ENCODE data around the gene CLMN.
A peak's percentile ranks its signal among the peaks of the same experiment; 100 is the strongest.

The CLMN gene

DNA sequence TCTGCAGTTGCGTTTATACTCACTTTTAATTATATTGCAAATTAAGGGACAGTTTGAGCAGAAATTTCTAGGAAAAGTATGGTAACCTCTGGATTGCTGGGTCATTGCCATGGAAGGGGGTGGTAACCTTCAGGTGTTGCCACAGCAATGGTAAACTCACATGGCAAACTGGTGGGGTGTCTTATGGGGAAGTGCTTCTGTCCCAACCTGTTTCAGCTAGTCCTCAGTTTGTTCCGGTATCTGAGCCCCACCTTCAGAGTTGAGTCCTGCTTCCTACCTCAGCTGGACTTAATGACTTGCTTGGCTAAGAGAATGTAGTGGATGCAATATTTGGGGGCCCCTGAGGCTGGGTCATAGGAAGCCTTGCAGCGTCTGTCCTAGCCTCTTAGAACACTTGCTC, 7.3 kb upstream of the CLMN start:
- DNase-seq (ENCODE audit: low read depth in 1 of 2, low spot score in 1 of 2), result peak in 1 of 2 experiments; percentile 67
- no peaks in the 10 kb centered on the region for H3K27me3 ChIP-seq (ENCODE audit: insufficient read depth, poor library complexity, severe bottlenecking)
- peak; percentile 79 for TF ChIP-seq SPI1 (IDR thresholded peaks at IDR 0.05; ENCODE audit: borderline replicate concordance, low read depth)
- TF ChIP-seq, protein P1, sequence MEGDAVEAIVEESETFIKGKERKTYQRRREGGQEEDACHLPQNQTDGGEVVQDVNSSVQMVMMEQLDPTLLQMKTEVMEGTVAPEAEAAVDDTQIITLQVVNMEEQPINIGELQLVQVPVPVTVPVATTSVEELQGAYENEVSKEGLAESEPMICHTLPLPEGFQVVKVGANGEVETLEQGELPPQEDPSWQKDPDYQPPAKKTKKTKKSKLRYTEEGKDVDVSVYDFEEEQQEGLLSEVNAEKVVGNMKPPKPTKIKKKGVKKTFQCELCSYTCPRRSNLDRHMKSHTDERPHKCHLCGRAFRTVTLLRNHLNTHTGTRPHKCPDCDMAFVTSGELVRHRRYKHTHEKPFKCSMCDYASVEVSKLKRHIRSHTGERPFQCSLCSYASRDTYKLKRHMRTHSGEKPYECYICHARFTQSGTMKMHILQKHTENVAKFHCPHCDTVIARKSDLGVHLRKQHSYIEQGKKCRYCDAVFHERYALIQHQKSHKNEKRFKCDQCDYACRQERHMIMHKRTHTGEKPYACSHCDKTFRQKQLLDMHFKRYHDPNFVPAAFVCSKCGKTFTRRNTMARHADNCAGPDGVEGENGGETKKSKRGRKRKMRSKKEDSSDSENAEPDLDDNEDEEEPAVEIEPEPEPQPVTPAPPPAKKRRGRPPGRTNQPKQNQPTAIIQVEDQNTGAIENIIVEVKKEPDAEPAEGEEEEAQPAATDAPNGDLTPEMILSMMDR (IDR thresholded peaks at IDR 0.05; ENCODE audit: insufficient read depth, low read length), result no peak
- no peak for TF ChIP-seq GABPA (IDR thresholded peaks at IDR 0.05; ENCODE audit: low read depth)
- TF ChIP-seq POLR2AphosphoS5 (IDR thresholded peaks at IDR 0.05; ENCODE audit: low read depth), result no peak
- TF ChIP-seq REST (IDR thresholded peaks at IDR 0.05; ENCODE audit: insufficient replicate concordance, low read depth), result no peak
- 0 out of 2 replicates have a peak overlapping the region, but pooled peaks have one; percentile 6 for H3K27ac ChIP-seq (replicated peaks)
- no peak overlapping the region for H3K4me3 ChIP-seq (replicated peaks; ENCODE audit: insufficient read depth, low read length)

- no peak for DNase-seq (ENCODE audit: low read depth in 1 of 2, low spot score in 1 of 2)
- H3K27me3 ChIP-seq (ENCODE audit: insufficient read depth, poor library complexity, severe bottlenecking), result no peaks in the 10 kb centered on the region
- no peak overlapping the region for H3K27ac ChIP-seq (replicated peaks)
- TF ChIP-seq, protein P1 (IDR thresholded peaks at IDR 0.05; ENCODE audit: insufficient read depth, low read length), result no peak
- TF ChIP-seq SPI1 (IDR thresholded peaks at IDR 0.05; ENCODE audit: borderline replicate concordance, low read depth) (no peak), GABPA (IDR thresholded peaks at IDR 0.05; ENCODE audit: low read depth) (no peak), POLR2AphosphoS5 (IDR thresholded peaks at IDR 0.05; ENCODE audit: low read depth) (no peak), REST (IDR thresholded peaks at IDR 0.05; ENCODE audit: insufficient replicate concordance, low read depth) (no peak)
- no peak overlapping the region for H3K4me3 ChIP-seq (replicated peaks; ENCODE audit: insufficient read depth, low read length)
These were observed 4.2 kb upstream of the CLMN start for GRCh38 chr14:95323917-95324316.

DNA sequence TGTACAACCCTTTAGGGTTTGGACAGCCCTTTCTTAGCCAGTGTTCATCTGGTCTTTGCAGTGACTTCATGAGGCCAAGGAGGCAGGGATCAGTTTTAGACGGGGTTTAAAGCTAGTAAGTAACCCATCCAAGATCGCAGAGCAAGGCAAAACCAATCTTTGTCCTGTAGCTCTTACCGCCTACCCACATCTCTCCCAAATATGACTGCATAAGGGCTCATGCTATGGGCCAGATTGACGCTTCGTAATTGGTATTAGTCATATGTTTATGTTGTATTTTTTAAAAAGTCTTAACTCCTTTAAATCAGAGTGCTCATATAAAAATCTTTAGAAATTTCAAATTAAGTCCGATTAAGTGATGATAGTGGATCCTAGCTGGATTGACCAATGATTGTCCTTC, 3.7 kb upstream of the CLMN start:
- no peak for DNase-seq (ENCODE audit: low read depth in 1 of 2, low spot score in 1 of 2)
- Histone ChIP-seq H3K27ac (replicated peaks) (no peak overlapping the region), H3K4me3 (replicated peaks; ENCODE audit: insufficient read depth, low read length) (no peak overlapping the region), H3K27me3 (ENCODE audit: insufficient read depth, poor library complexity, severe bottlenecking) (no peaks in the 10 kb centered on the region)
- TF ChIP-seq, protein P1 (IDR thresholded peaks at IDR 0.05; ENCODE audit: insufficient read depth, low read length), result no peak
- TF ChIP-seq SPI1 (IDR thresholded peaks at IDR 0.05; ENCODE audit: borderline replicate concordance, low read depth) (no peak), REST (IDR thresholded peaks at IDR 0.05; ENCODE audit: insufficient replicate concordance, low read depth) (no peak), POLR2AphosphoS5 (IDR thresholded peaks at IDR 0.05; ENCODE audit: low read depth) (no peak), GABPA (IDR thresholded peaks at IDR 0.05; ENCODE audit: low read depth) (no peak)
